Measurements from ENCODE around the gene HIGD1B. TPM values are rescaled to one million over a fixed set of nuclear protein-coding genes. Genes with fewer than 3 reads are reported as not detected.

The HIGD1B gene
- total and polyA plus RNA-seq, 9 of the 15 experiments (the other 6 are each of a cell fraction or from before 2014, with no cell fraction given) = not detected

- TF ChIP-seq GMEB1 (CRISPR knock-in tag; IDR thresholded peaks at IDR 0.05) (peak; percentile 80), ZNF507 (tag; conservative IDR thresholded peaks at IDR 0.05) (no peak), NRF1 (conservative IDR thresholded peaks at IDR 0.05 in 1 of 2, IDR thresholded peaks at IDR 0.05 in 1 of 2) (peak; percentile 84 to 86), ELF4 (CRISPR knock-in tag; IDR thresholded peaks at IDR 0.05) (no peak; the same call in 1 of the 2 replicates), YBX1 (IDR thresholded peaks at IDR 0.05) (no peak), GTF2F1 (IDR thresholded peaks at IDR 0.05; ENCODE audit: low read depth, low read length) (0 out of 2 replicates have a peak, but pooled peaks have one; percentile 51), ZNF75A (CRISPR knock-in tag; IDR thresholded peaks at IDR 0.05) (no peak), NR2F6 (CRISPR knock-in tag; IDR thresholded peaks at IDR 0.05) (no peak), TEAD4 (IDR thresholded peaks at IDR 0.05; ENCODE audit: low read length) (no peak), TEAD4 (CRISPR knock-in tag; IDR thresholded peaks at IDR 0.05; ENCODE audit: borderline replicate concordance) (no peak), ZNF655 (CRISPR knock-in tag; IDR thresholded peaks at IDR 0.05) (no peak), PKNOX1 (IDR thresholded peaks at IDR 0.05) (peak; percentile 50; the same call in 1 of the 2 replicates), CHD1 (IDR thresholded peaks at IDR 0.05; ENCODE audit: low read length) (peak; percentile 56), NR1H2 (CRISPR knock-in tag; IDR thresholded peaks at IDR 0.05) (no peak; the same call in 1 of the 2 replicates), DNMT1 (IDR thresholded peaks at IDR 0.05) (no peak), OTX1 (CRISPR knock-in tag; IDR thresholded peaks at IDR 0.05) (no peak; the same call in 1 of the 2 replicates), RBM14 (IDR thresholded peaks at IDR 0.05; ENCODE audit: borderline replicate concordance, insufficient read depth, low read depth, low read length) (no peak), BCLAF1 (IDR thresholded peaks at IDR 0.05; ENCODE audit: borderline replicate concordance in 1 of 2, control insufficient read depth in 1 of 2, low read depth in 2 of 2, low read length in 1 of 2) (peak in 1 of 2 experiments; percentile 72; a peak in 2 of 4 replicates)
These were observed 51.5 kb downstream of the HIGD1B start, which contains the start of gene EFTUD2 (continued) for GRCh38 chr17:44899074-44899782.

Measured in K562 (cell line).